CD4-positive, alpha-beta T cell treated with Interleukin-12 subunit alpha and Interleukin-12 subunit beta, for 1 hour (primary cell): ENCODE measurements around the gene NBEA.
"Not testable (repeated sequence)": the region's sequence is repeated elsewhere in the genome, so short reads cannot be mapped to it uniquely, and the experiment has no call there.

ENCODE experiments used
- DNase-seq: peaks from one replicate; pipeline ENCODE4 v3.0.0-alpha.2; 2020

Gene NBEA

GRCh38 chr13:34941835-34942731 lies at the start of gene NBEA:
TSS of gene NBEA (plus strand) at chr13:34942270. CDS start at chr13:34942821, 551 bp downstream.
- DNase-seq = peak; percentile 77

DNA sequence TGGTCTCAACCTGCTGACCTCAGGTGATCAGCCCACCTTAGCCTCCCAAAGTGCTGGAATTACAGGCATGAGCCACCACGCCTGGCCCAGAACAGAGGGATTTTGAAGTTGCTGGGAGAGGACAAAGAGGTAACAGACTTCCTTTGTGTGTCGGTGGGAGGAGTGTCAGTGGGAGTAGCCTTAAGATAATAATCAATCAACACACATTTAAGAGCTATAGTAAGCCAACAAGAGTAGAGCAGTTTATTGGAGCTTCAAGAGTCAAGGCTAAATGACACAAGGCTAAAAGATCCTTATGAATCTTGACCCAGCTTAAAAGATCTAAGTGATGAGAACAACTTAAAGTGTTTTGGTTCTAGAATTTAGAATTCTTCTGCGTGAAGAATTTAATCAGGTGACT lies 47.3 kb upstream of the NBEA start:
- no peak for DNase-seq

- DNase-seq = no peak
Measured at GRCh38 chr13:34897220-34897619, 44.9 kb upstream of the NBEA start.

- no peak for DNase-seq
Measured at GRCh38 chr13:34899888-34900287, 42.2 kb upstream of the NBEA start.

- no peak for DNase-seq
Measured at GRCh38 chr13:34900288-34900739, 41.8 kb upstream of the NBEA start.

- no peak for DNase-seq
Measured at GRCh38 chr13:34901572-34901971, 40.5 kb upstream of the NBEA start.

DNA sequence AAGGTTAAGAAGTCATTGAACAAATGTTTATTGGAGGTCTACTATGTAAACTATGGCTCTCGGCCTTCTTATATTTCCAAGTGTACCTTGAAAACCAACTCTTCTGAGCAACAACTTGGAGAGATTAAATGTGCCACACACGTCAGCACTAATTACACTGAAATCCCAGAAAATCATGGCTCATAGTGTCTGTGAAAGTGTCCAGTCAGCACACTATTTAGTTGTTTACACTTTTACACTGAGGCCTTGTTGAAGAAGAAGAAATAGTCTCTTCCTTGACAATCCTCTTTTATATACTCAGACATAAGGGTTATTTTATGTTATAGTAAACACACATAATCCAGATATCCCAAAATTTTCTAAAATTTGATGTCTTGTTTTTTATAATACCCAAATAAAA lies 30.9 kb upstream of the NBEA start:
- no peak for DNase-seq

GRCh38 chr13:34913040-34913439 lies 29.0 kb upstream of the NBEA start:
- no peak for DNase-seq

DNA sequence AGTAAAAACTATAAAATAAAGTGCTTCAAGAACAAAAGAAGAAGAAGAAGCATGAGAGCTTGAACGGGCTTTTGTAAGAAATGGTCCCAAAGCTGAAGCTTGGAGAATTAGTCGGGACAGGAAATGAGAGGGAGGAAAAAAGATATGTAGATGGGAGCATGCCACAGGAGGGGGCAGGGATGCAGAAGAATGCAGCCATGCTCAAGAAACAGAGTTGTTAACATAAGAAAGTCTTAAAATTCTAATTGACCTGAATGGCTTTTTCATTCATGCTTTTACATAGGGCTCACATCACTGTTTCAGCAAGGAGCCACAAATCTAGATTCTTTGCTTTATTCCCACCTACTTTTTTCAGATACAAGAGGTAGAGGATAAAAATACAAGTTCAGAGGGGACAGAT lies 27.7 kb upstream of the NBEA start:
- no peak for DNase-seq

DNA sequence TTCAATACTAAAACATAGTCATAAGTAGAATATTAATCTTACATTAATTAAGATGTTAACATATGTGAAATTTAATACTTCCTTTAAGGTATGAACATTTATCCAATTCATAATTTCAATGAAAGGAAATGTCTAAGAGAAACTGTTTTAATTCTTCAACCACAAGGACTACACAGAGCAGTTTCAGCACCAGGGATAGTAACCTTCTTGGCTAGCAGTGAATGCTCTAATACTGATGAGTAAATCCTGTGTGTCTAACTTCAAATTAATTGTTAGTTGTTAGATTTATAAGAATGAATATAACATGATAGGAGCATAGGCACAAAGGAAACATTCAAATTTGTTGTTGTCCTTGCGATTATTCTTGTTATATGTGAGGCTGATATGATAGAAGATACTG lies 15.6 kb upstream of the NBEA start:
- no peak for DNase-seq

- DNase-seq = not testable (repeated sequence)
Measured at GRCh38 chr13:34928676-34929075, 13.4 kb upstream of the NBEA start.

DNA sequence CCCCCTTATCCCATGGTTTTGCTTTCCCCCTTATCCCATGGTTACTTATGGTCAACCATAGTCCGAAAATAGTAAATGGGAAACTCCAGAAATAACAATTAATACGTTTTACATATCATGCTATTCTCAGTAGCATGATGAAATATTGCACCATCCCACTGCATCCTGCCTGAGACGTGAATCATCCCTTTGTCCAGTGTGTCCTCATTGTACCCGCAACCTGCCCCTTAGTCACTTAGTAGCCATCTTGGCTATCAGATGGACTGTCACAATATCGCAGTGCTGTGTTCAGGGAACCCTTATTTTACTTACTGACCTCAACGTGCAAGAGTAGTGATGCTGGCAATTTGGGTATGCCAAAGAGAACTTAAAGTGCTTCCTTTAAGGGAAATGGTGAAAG lies 10.5 kb upstream of the NBEA start:
- DNase-seq = no peak

DNA sequence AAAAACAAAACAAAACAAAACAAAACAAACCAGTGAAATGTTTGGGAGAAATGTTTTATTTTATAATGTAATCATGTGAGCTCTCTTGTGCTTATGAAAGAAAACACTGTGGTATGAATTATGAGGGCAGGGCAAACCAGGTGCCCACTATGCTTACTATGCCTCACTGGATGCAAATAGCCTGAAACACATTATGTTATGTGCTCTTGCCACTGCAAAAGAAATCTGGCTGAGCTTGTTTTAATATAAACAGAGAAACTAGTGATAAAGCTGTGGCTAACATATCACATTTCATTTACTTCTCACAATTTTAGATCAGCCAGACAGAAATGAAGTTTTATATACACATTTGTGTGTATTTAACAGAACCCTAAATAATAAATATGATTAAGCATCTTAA lies 8.7 kb upstream of the NBEA start:
- DNase-seq = no peak

DNA sequence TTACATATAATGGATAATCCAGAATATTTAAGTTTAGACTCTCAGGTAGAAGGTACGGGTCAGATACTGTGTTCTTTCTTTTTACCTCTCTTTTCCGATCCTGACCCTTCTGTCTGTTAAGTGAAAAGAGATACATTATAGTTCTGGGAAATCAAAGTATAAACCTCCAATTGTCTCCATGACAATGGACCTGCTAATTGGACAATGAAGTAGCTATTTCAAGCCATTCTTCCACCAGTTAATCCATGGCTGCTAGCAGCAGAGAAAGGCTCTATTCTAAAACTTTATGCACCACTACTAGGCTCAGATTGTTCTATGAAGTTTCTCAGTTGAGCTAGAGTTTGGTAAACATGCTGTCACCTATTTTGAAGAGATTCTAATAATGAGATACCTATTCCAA lies 8.3 kb upstream of the NBEA start:
- DNase-seq = no peak

DNA sequence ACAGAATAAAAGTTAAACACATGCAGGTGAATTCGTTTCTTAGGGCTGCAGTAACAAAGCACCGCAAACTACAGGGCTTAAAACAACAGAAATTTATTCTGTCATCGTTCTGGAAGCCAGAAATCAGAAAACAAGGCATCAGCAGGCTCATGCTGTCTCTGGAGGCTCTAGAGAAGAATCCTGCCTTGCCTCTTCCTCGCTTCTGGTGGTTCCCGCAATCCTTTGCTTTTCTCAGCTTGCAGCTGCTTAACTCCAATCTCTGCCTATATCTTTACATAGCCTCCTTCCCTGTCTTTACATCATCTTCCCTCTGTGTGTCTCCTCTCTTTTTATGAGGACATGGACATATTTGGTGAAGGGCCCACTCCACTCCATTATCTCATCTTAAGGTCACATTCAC lies 6.2 kb upstream of the NBEA start:
- DNase-seq = no peak

DNA sequence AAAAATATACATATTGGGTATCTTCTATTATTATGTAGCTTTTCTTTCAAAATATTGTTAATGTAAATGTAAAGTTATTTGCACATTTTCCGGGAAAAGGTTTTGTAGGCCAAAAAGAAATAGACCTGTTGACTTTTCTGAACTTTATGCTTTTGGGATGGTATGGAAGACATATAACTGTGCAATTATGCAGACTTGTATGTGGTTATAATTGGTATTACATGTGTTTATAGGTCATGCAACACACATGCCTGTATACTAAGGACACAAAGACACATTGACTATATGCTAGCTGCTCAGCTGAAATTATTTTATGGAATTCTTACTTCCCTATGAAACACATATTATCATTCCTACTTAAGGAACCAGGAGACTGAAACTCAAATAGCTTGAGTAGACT lies 2.3 kb upstream of the NBEA start:
- DNase-seq = no peak

GRCh38 chr13:34941436-34941834 lies 635 bp upstream of the NBEA start:
- no peak for DNase-seq

DNA sequence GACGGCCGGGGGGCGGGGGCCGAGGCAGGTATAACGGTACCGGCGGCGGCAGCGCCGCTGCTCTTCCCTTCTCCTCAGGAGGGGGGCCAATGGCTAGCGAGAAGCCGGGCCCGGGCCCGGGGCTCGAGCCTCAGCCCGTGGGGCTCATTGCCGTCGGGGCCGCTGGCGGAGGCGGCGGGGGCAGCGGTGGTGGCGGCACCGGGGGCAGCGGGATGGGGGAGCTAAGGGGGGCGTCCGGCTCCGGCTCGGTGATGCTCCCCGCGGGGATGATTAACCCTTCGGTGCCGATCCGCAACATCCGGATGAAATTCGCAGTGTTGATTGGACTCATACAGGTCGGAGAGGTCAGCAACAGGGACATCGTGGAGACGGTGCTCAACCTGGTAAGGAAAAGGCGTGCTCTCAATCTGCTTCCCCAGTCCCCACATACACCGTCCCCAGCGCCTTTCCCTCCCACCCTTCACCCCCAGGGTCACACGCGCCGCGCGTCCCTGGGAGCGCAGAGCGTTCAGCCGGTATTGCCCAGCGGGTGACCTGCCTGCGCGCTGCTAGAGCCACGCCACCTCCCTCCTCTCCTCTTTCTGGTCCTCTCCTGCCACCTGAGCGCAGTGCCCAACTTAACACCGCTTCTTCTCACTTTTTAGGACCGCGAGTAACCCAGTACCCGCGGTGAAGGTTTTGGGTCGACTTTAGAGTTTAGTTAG lies 814 bp downstream of the NBEA start:
- DNase-seq = no peak

DNA sequence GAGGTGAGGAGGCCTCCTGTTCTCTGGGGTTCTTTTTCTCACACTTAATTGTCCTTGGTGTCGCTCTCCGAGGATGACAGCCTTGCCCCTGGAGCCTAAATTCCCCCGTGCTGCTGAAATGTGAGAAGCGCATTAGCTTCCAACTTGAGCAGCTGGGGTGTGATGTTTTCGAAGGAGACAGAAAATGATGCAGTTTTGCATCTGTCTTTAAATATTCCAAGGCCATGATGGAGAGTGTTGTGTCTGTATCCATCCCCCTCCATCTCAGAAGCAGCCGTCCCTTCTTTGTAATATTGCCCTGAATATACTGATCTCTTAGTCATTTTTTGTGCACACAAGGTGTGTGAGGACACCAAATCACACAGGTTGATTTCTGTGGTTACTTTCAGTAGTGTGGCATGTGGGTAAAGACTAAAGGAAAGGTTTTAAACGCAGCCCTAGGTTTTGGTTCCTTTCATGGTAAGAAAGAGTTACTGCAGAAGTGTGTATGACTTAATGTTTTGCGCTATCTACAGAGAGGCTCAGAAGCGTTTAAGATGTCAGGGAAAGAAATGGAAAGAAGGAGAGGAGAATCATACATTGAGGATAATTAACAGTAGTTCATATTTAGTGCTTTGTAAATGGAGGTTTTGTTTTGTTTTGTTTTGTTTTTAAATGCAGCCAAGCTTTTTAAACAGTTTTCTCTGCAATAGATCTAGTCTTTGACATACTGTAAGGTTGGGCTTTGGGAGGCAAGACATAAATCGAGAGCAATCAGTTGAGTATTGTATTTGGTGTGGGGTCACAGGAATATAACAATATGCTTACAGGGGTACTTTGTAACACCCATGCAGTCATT lies 1.6 kb downstream of the NBEA start:
- DNase-seq = no peak

DNA sequence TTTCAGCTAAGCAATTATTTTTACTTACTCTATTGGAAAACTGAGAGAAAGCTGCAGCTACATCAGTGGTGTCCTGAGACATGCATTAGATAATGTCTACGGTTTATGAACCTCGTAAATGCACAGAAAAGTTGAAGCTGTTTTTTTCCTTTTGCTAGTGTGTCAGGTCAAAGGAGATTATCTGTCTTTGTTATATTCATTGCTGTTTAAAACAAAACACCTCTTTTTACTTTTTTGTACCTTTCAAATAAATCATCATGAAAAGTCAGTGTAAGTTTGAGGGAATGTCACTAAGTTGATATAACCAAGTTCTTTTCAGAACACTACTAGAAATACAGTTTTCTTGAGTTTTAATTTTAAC lies 2.2 kb downstream of the NBEA start:
- no peak for DNase-seq

DNA sequence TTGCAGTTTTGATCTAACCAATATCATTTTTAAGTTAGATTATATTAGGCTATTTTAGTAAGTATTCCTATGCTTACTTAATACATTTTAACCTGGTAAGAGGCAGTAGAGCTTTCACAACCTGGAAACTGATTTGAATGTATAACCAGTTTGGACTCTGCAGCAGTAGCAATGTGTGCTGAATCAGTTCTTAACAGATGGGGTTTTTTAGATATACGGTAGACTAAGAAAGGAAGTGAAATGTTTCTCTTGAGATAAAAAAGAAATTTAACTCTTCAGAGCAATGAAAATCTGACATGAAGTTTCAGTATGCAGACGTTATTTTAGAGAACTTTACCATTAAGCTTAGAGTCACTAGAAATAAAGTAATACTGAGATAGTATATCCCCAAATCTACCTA lies 2.7 kb downstream of the NBEA start:
- DNase-seq = no peak

GRCh38 chr13:34951528-34951927 lies 9.5 kb downstream of the NBEA start:
- DNase-seq = no peak

GRCh38 chr13:34959489-34959888 lies 17.4 kb downstream of the NBEA start:
- DNase-seq = no peak

DNA sequence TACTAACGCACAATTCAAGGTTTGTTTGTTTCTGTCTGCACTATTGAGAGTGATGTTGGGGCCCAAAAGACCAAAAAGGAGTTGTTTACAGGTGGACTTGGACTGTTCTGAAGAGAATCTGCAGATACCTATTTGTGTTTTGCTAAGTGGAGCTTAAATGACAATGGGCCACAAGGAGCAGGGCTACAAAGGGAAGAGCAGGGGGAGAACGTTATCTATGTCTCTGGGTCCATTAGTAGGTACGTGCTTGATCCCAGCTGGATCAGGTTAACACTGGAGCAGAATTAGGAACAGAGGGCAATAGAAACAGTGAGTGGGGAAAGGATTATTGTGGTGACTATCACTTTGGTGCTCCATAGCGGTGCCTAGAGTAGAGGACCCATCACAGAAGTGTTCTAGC lies 22.5 kb downstream of the NBEA start:
- DNase-seq = no peak
